CD4-positive, CD25-positive, alpha-beta regulatory T cell (primary cell): ENCODE measurements around the gene TTF1. TPM values are rescaled to one million over a fixed set of nuclear protein-coding genes. Genes with fewer than 3 reads are reported as not detected.

Experiments
- ATAC-seq, 2 donors: fragments of 150-1000 bp; cut with Tn5 transposase; one replicate each; pipeline ENCODE4 v1.10.0; 2021; ENCODE audit warnings: low read depth in 2 of 2, moderate number of reproducible peaks in 2 of 2, moderate library complexity in 1 of 2
- DNase-seq, 3 donors: peaks; one replicate each; pipeline versions ENCODE4 v3.0.0 to v3.0.0-alpha.2; 2012 to 2022; ENCODE audit warnings: mixed read lengths in 1 of 3
- H3K27ac ChIP-seq: one replicate; pipeline ENCODE4 v1.7.0; 2013; ENCODE audit warnings: mild to moderate bottlenecking, low read length; ENCODE audit not compliant: insufficient read depth, poor library complexity, severe bottlenecking
- H3K27me3 ChIP-seq: one replicate; pipeline ENCODE4 v1.7.0; 2013; ENCODE audit warnings: low read length; ENCODE audit not compliant: control insufficient read depth, insufficient read depth
- H3K36me3 ChIP-seq: one replicate; pipeline ENCODE4 v1.7.0; 2013; ENCODE audit warnings: mild to moderate bottlenecking, low read length, moderate library complexity; ENCODE audit not compliant: control insufficient read depth, insufficient read depth
- H3K4me1 ChIP-seq: 2 replicates; pipeline ENCODE4 v1.7.0; 2013; ENCODE audit warnings: mild to moderate bottlenecking, low read length; ENCODE audit not compliant: insufficient read depth, control insufficient read depth, poor library complexity, severe bottlenecking
- H3K4me3 ChIP-seq: one replicate; pipeline ENCODE4 v1.7.0; 2013; ENCODE audit warnings: low read depth, mild to moderate bottlenecking, low read length, moderate library complexity
- H3K9me3 ChIP-seq, 2 experiments: 1 replicate in 1 of 2; 2 replicates in 1 of 2; pipeline ENCODE4 v1.7.0; 2013; ENCODE audit warnings: low read length in 2 of 2, mild to moderate bottlenecking in 1 of 2, moderate library complexity in 1 of 2; ENCODE audit not compliant: control insufficient read depth in 2 of 2
- H3K27ac Mint-ChIP-seq, 3 donors: one replicate each; pipeline ENCODE4 v1.8.0; 2020 to 2022; ENCODE audit warnings: mild to moderate bottlenecking in 3 of 3, mixed read lengths in 3 of 3, moderate library complexity in 2 of 3
- H3K27me3 Mint-ChIP-seq: one replicate; pipeline ENCODE4 v1.8.0; 2022; ENCODE audit warnings: mild to moderate bottlenecking, mixed read lengths
- H3K36me3 Mint-ChIP-seq: one replicate; pipeline ENCODE4 v1.8.0; 2020; ENCODE audit warnings: mixed read lengths
- H3K4me1 Mint-ChIP-seq, 4 donors: one replicate each; pipeline ENCODE4 v1.8.0; 2020 to 2022; ENCODE audit warnings: mixed read lengths in 4 of 4, mild to moderate bottlenecking in 1 of 4
- H3K4me3 Mint-ChIP-seq, 4 donors: one replicate each; pipeline ENCODE4 v1.8.0; 2020 to 2022; ENCODE audit warnings: mild to moderate bottlenecking in 4 of 4, mixed read lengths in 4 of 4, moderate library complexity in 3 of 4
- H3K9me3 Mint-ChIP-seq, 7 donors: one replicate each; pipeline ENCODE4 v1.8.0; 2020 to 2022; ENCODE audit warnings: mixed read lengths in 7 of 7, mild to moderate bottlenecking in 3 of 7, moderate library complexity in 2 of 7
- polyA plus RNA-seq, 4 donors: library from polyadenylated mRNA; unstranded; fragments of 300-500 nt; fragmentation: Illumina TruSeq; gene quantifications; one replicate each; pipeline ENCODE4 v1.2.3, GENCODE V29; 2021
- total RNA-seq: library from RNA; stranded (reverse); gene quantifications from one replicate; pipeline ENCODE4 v1.2.3, GENCODE V29; 2022

The TTF1 gene
- total and polyA plus RNA-seq, 5 donors from 2014 or later, result 5.1 to 16.9 (median 6.3) TPM

- no peaks in the 10 kb centered on the region for H3K9me3 ChIP-seq
- H3K4me1 ChIP-seq, result no peaks in the 10 kb centered on the region
- ATAC-seq, result no peak
- no peaks in the 10 kb centered on the region for H3K9me3 Mint-ChIP-seq
- no peak overlapping the region for H3K4me3 ChIP-seq
- H3K4me3 Mint-ChIP-seq, result no peak overlapping the region
- H3K27ac Mint-ChIP-seq, result no peak overlapping the region
- H3K27ac ChIP-seq, result no peak overlapping the region
- H3K4me1 Mint-ChIP-seq, result no peaks in the 10 kb centered on the region
- no peaks in the 10 kb centered on the region for H3K27me3 ChIP-seq
- DNase-seq, result no peak
- H3K36me3 ChIP-seq, result no peaks in the 10 kb centered on the region
- H3K27me3 Mint-ChIP-seq, result no peaks in the 10 kb centered on the region
- peaks cover 4% of the 10 kb centered on the region for H3K36me3 Mint-ChIP-seq
Measured at GRCh38 chr9:132365986-132366385, 40.7 kb downstream of the TTF1 start.

- Histone ChIP-seq H3K27ac (no peak overlapping the region), H3K36me3 (no peaks in the 10 kb centered on the region), H3K9me3 (no peaks in the 10 kb centered on the region), H3K4me1 (no peaks in the 10 kb centered on the region), H3K27me3 (no peaks in the 10 kb centered on the region), H3K4me3 (no peak overlapping the region)
- no peaks in the 10 kb centered on the region for H3K9me3 Mint-ChIP-seq
- H3K4me3 Mint-ChIP-seq, result no peak overlapping the region
- H3K27ac Mint-ChIP-seq, result no peak overlapping the region
- ATAC-seq, result no peak
- peaks cover under 1% of the 10 kb centered on the region for H3K36me3 Mint-ChIP-seq
- H3K4me1 Mint-ChIP-seq, result peaks cover 0 to 5% (median 0%) of the 10 kb centered on the region in 4 donors
- no peak for DNase-seq
- no peaks in the 10 kb centered on the region for H3K27me3 Mint-ChIP-seq
Measured at GRCh38 chr9:132364068-132364467, 42.6 kb downstream of the TTF1 start.

- Mint-ChIP-seq H3K27me3 (peaks cover 5% of the 10 kb centered on the region), H3K4me1 (peaks cover 12 to 21% (median 17%) of the 10 kb centered on the region in 4 donors), H3K9me3 (peaks cover 0 to 2% (median 0%) of the 10 kb centered on the region in 7 donors), H3K36me3 (peaks cover 10% of the 10 kb centered on the region), H3K27ac (no peak overlapping the region), H3K4me3 (no peak overlapping the region)
- no peaks in the 10 kb centered on the region for H3K9me3 ChIP-seq
- ATAC-seq, result no peak
- H3K27me3 ChIP-seq, result no peaks in the 10 kb centered on the region
- peaks cover 14% of the 10 kb centered on the region for H3K4me1 ChIP-seq
- H3K36me3 ChIP-seq, result peaks cover 6% of the 10 kb centered on the region
- no peak overlapping the region for H3K27ac ChIP-seq
- H3K4me3 ChIP-seq, result no peak overlapping the region
- no peak for DNase-seq
Measured at GRCh38 chr9:132357764-132358163, 48.9 kb downstream of the TTF1 start.

- peak overlapping the region in 2 of 3 donors; percentile 81 to 97 for H3K27ac Mint-ChIP-seq
- peaks cover 18% of the 10 kb centered on the region for H3K36me3 Mint-ChIP-seq
- Histone ChIP-seq H3K36me3 (peaks cover 18% of the 10 kb centered on the region), H3K9me3 (no peaks in the 10 kb centered on the region), H3K4me3 (no peak overlapping the region), H3K4me1 (peaks cover 27% of the 10 kb centered on the region), H3K27ac (no peak overlapping the region), H3K27me3 (no peaks in the 10 kb centered on the region)
- H3K27me3 Mint-ChIP-seq, result peaks cover 5% of the 10 kb centered on the region
- H3K4me1 Mint-ChIP-seq, result peaks cover 18 to 34% (median 26%) of the 10 kb centered on the region in 4 donors
- H3K4me3 Mint-ChIP-seq, result peak overlapping the region; percentile 27 to 86 (median 66)
- DNase-seq (no peak), ATAC-seq (no peak)
- peaks cover 0 to 2% (median 0%) of the 10 kb centered on the region in 7 donors for H3K9me3 Mint-ChIP-seq
Measured at GRCh38 chr9:132356324-132356924, 50.2 kb downstream of the TTF1 start.

- Mint-ChIP-seq H3K4me1 (peaks cover 20 to 45% (median 36%) of the 10 kb centered on the region in 4 donors), H3K27me3 (peaks cover 5% of the 10 kb centered on the region), H3K4me3 (peak within 1 kb of the TSS; percentile 91 to 97 (median 95)), H3K36me3 (peaks cover 19% of the 10 kb centered on the region), H3K27ac (peak within 1 kb of the TSS; percentile 96 to 97 (median 97)), H3K9me3 (peaks cover 0 to 2% (median 0%) of the 10 kb centered on the region in 7 donors)
- Histone ChIP-seq H3K36me3 (peaks cover 20% of the 10 kb centered on the region), H3K4me1 (peaks cover 38% of the 10 kb centered on the region), H3K9me3 (no peaks in the 10 kb centered on the region), H3K27ac (peak within 1 kb of the TSS; percentile 94), H3K4me3 (peak within 1 kb of the TSS; percentile 89), H3K27me3 (no peaks in the 10 kb centered on the region)
- ATAC-seq (peak; percentile 91), DNase-seq (peak; percentile 90 to 98 (median 94))
Measured at GRCh38 chr9:132354637-132355355, 51.8 kb downstream of the TTF1 start, which contains the start of gene SETX. SETX (minus strand) TSS chr9:132354986; CDS start chr9:132349428, 5,558 bp downstream.

- Histone ChIP-seq H3K4me3 (peak overlapping the region; percentile 83), H3K4me1 (peaks cover 51% of the 10 kb centered on the region), H3K27ac (peak overlapping the region; percentile 94), H3K9me3 (no peaks in the 10 kb centered on the region), H3K36me3 (peaks cover 49% of the 10 kb centered on the region), H3K27me3 (no peaks in the 10 kb centered on the region)
- Mint-ChIP-seq H3K9me3 (peaks cover 0 to 2% (median 0%) of the 10 kb centered on the region in 7 donors), H3K27me3 (peaks cover 5% of the 10 kb centered on the region), H3K36me3 (peaks cover 33% of the 10 kb centered on the region), H3K4me1 (peaks cover 32 to 60% (median 46%) of the 10 kb centered on the region in 4 donors), H3K27ac (peak overlapping the region; percentile 68 to 97 (median 90)), H3K4me3 (peak overlapping the region; percentile 56 to 96 (median 93))
- DNase-seq (peak in 1 of 3 donors; percentile 43), ATAC-seq (no peak)
Measured at GRCh38 chr9:132351404-132352045, 55.1 kb downstream of the TTF1 start.

GRCh38 chr9:132350861-132351315 lies 55.8 kb downstream of the TTF1 start:
- peaks cover 39% of the 10 kb centered on the region for H3K36me3 Mint-ChIP-seq
- H3K36me3 ChIP-seq, result peaks cover 55% of the 10 kb centered on the region
- peak in 2 of 3 donors; percentile 62 to 82 for DNase-seq

More at GRCh38 chr9:132350861-132351315, 55.8 kb downstream of the TTF1 start:
- H3K9me3 ChIP-seq, result no peaks in the 10 kb centered on the region
- Mint-ChIP-seq H3K4me1 (peaks cover 35 to 61% (median 47%) of the 10 kb centered on the region in 4 donors), H3K9me3 (peaks cover 0 to 2% (median 0%) of the 10 kb centered on the region in 7 donors), H3K27ac (peak overlapping the region; percentile 72 to 97 (median 90)), H3K27me3 (peaks cover 5% of the 10 kb centered on the region), H3K4me3 (peak overlapping the region; percentile 56 to 96 (median 93))
- peak overlapping the region; percentile 83 for H3K4me3 ChIP-seq
- no peaks in the 10 kb centered on the region for H3K27me3 ChIP-seq
- H3K4me1 ChIP-seq, result peaks cover 51% of the 10 kb centered on the region
- H3K27ac ChIP-seq, result peak overlapping the region; percentile 94
- no peak for ATAC-seq
